Measurements from ENCODE around the gene ABCC1.

ABCC1 gene

DNA sequence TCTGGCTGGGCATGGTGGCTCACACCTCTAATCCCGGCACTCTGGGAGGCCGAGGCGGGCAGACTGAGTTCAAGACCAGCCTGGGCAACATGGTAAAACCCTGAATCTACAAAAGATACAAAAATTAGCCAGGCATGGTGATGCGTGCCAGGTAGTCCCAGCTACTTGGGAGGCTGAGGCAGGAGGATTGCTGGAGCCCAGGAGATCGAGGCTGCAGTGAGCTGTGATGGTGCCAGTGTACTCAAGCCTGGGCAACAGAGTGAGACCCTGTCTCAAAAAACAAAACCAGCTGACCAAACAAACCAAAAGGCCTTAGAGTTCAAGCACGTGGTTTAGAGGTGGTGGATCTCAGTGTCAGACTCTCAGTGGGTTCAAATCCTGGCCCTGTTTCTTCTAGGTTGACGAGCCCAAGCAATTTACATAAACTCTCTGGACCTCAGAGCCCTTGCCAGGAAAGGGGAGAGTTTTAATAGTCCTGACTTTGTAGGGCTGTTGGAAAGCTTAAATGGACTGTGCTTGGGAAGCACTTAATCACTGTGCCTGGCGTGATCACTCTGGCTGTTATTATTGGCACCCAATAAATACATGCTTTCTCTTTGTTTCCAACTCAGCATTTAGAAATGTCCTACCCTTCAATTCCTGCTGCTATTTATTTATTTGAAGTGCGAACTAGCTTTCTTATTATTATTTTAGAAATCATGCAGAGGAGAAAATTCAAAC is 44.7 kb downstream of the ABCC1 start:
- no peak for DNase-seq

DNA sequence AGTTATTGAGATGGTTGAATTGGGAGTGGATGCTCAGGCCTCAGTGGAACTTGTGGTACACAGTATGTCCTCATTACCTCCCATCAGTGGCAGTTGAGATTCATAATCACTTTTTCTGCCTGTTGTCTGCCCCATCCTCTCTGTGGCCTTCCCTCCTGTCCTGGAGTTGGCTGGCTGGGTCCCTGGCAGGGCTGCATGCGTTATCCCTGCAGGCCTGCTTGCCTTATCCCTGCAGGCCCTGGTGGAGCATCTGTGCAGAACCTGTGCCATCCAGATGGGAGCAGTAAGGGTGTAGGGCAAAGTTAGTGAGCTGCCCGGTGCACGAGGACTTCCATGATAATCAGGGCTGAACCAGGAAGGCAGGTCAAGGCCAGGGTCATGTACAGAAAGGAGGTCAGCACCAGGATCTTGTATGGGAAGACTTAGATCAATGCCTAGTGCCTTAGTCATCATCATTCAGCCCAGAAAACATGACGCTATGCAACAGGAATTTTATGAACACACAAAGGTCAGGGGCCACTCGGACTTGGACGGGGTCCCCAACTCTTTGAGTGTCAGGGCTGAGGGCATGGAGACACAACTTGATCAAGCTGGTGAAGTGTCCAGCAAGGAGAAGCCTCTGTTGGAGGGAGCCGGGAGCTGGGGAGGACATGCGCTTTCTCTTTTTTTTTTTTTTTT is 47.2 kb downstream of the ABCC1 start:
- DNase-seq = no peak

DNA sequence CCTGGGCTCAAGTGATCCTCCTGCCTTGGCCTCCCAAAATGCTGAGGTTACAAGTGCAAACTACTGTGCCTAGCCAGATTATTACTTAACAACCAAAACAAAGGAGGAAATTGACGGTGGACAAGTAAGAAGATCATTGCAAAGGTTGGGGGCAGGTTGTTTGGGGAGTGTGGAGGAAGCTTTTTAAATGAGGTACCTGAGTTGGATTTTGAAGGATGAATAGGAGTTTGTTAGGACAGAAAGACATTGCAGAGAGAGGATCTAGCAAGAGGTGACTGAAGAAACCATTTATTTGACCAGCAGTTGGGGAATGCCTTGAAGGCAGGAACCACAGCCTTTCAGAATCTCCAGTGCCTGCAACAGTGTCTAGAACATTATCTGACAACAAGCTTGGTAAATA is 51.3 kb downstream of the ABCC1 start:
- DNase-seq = no peak

DNA sequence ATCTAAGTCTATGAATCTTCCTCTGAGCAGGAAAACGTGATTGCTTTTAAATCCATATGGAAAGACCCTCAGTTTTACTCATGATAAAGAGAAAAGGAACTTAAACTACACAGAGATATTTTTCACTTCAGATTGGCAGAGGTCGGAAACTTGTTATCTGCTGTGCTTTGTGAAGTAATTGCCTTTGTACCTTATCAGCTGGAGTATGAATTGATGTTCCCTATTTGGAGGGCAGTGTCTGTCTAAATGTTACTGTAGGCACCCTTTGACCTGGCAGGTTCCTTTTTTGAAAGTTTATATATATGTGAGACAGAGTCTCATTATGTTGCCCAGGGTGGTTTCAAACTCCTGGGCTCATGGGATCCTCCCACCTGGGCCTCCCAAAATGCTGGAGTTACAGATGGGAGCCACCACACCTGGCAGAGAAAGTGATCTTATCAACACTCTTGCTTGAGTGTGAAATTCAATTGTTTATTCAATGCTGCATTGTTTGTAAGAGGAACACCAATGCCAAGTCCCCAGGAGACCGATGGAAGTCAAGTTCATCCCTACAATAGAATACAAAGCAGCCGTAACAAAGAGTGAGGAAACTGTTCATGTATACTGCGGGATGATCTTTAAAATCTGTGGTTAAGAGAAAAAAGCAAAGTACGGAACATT is 52.3 kb downstream of the ABCC1 start:
- DNase-seq = no peak

- DNase-seq = no peak
Observed at GRCh38 chr16:16003719-16004313, 54.4 kb downstream of the ABCC1 start.

DNA sequence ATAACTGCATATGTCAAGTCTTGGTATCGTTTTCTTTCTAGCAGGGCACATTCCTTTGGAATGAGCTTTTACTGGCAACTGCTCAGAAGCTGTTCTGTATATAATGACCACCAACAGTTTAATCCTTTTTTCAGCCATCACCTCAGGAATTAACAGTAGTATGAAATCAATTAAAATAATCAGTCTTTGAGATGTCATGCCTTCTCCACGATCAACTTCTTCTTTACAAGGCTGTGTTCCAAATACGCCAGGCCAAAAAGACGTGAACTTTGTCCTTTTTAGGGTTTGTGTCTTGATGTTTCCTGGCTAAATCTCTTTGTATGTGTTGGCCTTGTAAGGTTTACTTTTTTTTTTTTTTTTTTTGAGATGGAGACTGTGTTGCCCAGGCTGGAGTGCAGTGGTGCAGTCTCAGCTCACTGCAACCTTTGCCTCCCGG is 54.9 kb downstream of the ABCC1 start:
- no peak for DNase-seq

GRCh38 chr16:16005721-16006120 is 56.3 kb downstream of the ABCC1 start:
- DNase-seq = no peak

- DNase-seq = no peak
Observed at GRCh38 chr16:16006650-16007049, 57.2 kb downstream of the ABCC1 start.

GRCh38 chr16:16007743-16008111 is 58.3 kb downstream of the ABCC1 start:
- no peak for DNase-seq

- no peak for DNase-seq
Observed at GRCh38 chr16:16008666-16009065, 59.2 kb downstream of the ABCC1 start.

- DNase-seq = no peak
Observed at GRCh38 chr16:16009401-16009800, 60.0 kb downstream of the ABCC1 start.

DNA sequence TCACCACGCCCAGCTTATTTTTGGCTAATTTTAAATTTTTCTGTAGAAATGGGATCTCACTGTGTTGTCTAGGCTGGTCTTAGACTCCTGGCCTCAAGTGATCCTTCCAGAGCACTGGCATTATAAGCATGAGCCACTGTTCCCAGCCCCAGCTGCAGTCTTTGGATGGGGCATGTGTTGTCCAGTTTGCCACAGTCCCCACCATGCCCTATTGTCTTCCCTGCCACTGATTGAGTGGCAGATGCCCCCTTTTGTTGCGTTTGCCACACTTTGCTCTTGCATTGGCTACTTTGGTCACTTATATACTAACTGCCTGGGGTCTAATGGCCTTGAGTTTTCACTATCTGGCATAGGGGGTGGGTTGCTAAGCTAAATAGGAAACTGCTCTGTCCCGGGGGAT is 60.8 kb downstream of the ABCC1 start:
- DNase-seq = no peak

DNA sequence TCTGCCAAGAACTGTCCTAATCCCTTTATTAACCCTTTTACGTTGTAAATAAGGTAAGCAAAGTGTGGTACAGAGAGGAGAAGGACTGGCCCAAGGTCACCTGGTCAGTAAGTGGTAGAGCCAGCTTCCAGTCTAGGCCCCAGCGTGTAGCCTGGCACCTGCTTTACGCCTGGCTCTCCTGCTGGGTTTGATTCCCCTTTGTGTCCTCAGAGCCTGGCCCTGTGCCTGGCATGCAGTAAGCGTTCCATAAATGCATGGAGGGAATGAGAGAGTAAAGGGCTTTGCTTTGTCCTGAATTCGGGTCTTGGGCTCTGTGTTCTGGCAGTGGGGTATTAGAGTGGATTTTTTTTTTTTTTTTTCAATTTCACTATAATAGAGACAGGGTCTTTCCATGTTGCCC is 62.7 kb downstream of the ABCC1 start:
- DNase-seq = no peak

DNA sequence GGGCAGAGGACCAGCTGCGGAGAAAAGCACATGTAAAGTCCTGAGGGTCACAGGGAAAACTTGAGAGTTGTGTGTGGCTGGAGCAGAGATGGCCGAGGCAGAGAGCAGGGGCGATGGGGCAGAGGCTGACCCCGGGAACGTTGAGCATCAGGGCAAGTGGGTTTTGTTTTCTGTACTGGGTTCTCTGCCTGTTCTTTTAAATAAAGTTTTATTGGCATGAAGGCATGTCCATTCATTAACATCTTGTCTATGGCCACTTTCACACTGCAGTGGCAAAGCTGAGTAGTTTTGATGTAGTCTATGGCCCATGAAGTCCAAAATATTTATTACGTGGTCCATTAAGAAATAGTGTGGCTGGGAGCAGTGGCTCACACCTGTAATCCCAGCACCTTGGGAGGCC is 64.4 kb downstream of the ABCC1 start:
- no peak for DNase-seq

DNA sequence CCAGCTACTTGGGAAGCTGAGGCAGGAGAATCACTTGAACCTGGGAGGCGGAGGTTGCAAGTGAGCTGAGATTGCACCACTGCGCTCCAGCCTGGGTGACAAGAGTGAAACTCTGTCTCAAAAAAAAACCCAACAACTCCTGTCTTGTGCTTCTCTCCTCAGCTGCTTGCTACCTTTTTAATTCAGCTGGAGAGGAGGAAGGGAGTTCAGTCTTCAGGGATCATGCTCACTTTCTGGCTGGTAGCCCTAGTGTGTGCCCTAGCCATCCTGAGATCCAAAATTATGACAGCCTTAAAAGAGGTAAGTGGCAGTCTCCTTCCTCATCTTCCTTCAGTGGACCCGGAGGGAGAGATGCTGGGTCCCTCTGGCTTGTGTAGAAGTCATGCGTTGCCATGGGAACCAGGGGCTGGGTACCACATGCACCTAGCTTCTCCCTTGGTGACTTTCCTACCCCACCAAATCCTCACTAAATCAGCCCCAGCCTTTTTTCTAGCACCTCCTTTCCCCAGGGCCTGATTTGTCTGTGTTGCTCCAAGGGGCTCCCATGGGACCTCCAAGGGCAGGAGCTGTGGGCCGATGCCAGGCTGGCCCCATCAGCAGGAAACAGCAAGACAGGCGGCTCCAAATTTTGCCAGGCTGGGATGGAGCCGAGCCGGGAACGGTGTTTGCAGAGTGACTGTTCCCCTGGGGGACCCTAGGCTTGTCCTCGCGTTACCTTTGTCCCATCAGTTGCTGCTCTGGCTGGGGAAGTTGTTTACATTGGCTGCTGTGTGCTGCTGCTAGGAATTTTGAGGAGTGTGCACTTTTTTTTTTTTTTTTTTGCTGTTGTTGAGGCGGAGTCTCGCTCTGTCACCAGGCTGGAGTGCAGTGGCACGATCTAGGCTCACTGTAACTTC is 65.2 kb downstream of the ABCC1 start:
- DNase-seq = peak; percentile 53

DNA sequence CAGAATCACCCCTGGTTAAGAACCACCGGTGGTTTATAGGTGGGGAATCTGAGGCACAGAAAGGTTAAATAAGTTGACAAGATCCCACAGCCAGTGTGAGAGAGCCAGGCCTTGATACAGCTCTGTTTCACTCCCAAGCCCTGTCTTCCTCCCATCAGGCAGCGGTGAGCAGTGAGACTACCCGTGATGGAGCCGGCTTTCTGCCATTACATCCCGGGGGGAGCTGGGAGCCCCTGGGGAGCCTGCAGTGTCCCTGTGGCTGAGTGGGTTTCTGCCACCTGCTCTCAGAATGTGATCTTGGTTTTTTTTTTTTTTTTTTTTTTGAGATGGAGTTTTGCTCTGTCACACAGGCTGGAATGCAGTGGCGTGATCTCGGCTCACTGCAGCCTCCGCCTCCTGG is 66.4 kb downstream of the ABCC1 start:
- no peak for DNase-seq

DNA sequence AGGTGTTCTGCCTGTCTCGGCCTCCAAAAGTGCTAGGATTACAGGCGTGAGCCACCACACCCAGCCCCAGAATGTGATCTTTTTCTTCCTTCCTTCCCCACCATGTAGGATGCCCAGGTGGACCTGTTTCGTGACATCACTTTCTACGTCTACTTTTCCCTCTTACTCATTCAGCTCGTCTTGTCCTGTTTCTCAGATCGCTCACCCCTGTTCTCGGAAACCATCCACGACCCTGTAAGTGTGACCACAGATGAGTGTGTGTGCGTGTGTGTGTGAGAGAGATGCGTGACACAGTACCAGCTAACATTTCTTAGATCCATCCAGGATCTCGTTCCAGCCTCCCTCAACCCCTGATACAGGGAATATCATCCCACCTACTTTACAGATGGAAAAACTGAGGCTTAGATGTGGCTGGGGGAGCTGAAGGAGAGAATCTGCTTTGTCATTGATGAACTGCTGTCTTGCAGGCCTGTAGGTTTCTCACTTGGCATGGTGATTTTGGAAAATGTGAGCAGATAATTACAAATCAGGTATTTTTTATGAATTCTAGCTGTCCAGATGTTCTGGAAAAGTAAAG is 67.1 kb downstream of the ABCC1 start:
- no peak for DNase-seq

DNA sequence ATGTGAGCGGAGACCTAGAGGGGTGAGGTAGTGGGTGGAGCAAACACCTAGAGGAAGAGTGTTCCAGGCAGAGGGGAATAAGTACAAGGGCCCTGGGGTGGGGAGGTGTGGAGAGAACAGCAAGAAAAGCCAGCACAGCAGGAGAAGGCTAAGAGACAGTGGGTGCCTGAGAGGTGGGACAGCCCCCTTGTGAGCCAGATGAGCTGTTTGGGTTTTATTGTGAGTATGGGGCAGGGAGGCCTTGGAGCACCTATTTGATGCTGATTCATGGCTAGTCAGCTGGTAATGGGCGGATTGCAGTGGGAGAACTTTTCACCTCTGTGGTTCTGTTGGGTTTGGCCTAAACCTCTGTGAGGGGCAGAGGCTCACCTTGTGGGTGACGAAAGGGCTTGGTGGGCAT is 68.4 kb downstream of the ABCC1 start:
- no peak for DNase-seq

DNA sequence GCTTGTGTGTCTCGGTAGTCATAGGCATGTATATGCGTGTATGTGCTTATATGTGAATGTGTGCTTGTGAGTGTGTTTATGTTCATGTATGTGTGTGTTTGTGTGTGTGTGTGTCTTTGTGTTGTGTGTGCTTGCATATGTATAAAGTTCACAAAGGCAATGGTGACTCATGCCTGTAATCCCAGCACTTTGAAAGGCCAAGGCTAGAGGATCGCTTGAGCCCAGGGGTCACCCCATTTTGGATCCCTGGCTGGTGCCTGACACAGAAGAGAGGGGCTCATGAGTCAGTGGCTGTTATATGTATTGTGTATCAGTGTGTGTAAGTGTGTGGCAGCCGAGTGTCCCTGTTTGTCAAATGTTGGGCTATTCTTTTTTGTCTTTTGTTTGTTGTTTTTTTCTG is 69.3 kb downstream of the ABCC1 start:
- DNase-seq = no peak

- DNase-seq = no peak
Observed at GRCh38 chr16:16019488-16019887, 70.1 kb downstream of the ABCC1 start.

GRCh38 chr16:16020291-16020690 is 70.9 kb downstream of the ABCC1 start:
- DNase-seq = no peak

- DNase-seq = no peak
Observed at GRCh38 chr16:16021020-16021419, 71.6 kb downstream of the ABCC1 start.

GRCh38 chr16:16021646-16021987 is 72.2 kb downstream of the ABCC1 start:
- no peak for DNase-seq

Data from NCI-H1436 (cell line).